Endometrial microvascular endothelial cells (primary cell): ENCODE results near the gene VASH1. TPM values are rescaled to one million over a fixed set of nuclear protein-coding genes. Genes with fewer than 3 reads are reported as not detected.

Source experiments
- in situ Hi-C: cut with HindIII; loops from 2 replicates; pipeline ENCODE4 v1.10.0; 2017; ENCODE audit warnings: low sequenced_read_pairs, low pct_unique_long_range_greater_than_20kb; ENCODE audit errors: inconsistent ontology term
- total RNA-seq: library from RNA; depleted of rRNA; stranded (reverse); fragments of >200 nt; gene quantifications from one replicate; pipeline ENCODE4 v1.2.3, GENCODE V29; 2015; ENCODE audit errors: inconsistent ontology term

The VASH1 gene
- total RNA-seq, 1 donor from 2014 or later = 8.9 TPM

DNA sequence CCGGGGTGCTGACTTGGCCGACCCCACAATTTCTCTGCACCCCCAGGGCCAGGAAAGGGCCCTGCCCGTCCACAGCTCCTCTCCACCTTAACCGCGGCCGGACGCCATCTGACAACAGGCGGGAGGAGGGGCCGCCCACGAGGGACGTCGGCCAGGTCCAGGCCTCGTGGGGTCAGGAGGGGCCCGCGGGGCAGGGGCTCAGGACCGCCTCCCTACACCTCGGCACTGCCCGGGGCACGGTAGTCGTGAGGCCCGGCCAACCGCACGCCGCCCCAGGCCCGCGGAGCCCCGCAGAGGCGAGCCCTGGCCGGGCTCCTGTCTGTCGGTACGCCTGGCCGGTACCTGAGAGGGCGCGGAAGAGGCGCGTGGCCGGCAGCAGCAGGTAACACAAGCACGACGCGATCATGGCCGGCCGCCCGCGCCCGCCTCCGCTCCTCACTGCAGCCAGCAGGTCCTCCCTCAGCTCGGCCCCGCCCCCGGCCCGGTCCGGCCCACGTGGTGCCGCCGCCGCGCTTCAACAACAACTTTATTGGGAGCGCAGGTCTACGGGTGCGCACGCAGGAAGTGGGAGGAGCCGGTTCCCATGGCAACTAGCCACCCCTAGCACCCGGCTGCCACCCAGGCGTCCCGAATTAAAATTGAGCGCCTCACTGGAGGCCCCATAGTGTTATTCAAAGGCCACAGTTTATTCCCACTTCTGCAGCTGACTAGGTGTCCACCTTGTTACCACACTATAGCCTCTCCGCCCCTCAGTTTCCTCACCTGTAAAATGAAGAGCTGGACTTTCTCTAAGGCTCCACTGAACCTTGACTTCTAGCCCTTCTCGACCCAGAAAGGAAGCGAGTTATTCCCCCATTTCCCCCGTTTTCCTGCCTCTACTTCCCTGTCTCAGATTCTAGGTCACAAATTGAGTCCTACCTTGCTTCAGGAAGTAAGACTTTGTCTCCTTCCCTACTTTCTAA, 51.4 kb downstream of the VASH1 start, which contains the start of gene ANGEL1:
Gene ANGEL1 (minus strand): TSS at position 461 of the 962 bp plus-strand sequence. CDS start 55 bp downstream, at position 406.
- in situ Hi-C loops = no loop called here

DNA sequence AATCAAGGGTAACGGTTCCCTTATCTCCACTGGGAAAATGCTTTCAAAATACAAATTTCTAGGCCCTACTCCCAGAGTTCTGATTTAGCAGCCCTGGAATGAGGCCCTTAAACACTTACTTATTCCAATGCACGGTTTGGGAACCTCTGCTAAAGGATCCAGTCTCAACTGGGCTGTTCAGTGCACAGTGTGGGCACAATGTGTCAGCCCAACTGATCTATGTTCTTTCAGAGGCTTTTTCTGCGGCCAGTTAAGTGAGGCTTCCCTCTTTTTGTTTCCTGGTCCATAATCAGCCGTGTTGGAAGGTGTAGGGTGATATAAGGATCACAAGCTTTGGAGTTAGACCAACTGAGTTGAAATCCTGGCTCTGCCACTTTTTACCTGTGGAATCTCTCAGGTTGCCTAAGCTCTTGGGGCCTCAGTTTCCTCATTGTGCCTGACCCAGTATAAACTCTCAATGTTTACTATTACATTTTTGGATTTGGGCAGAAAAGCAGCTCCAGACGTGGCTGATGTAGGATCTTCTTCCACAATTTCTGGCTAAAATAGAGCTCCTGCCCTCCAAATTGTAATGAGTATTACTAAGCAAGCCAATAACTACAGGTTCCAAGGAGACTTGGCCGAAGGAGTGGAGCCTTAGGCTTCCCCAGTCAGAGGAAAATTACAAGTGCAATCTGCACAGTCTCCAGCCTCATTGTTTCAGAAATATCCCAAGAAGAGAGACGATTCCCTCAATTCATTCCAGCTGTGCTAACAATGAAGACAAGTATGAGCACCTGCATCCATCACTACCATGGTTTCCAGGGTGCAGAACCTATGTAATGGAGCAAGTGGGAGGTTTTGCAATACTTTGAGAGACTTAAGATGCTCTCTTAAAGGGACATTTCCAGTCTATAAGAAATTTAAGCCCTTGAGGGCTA, 53.7 kb downstream of the VASH1 start:
- in situ Hi-C loops = no loop called here

DNA sequence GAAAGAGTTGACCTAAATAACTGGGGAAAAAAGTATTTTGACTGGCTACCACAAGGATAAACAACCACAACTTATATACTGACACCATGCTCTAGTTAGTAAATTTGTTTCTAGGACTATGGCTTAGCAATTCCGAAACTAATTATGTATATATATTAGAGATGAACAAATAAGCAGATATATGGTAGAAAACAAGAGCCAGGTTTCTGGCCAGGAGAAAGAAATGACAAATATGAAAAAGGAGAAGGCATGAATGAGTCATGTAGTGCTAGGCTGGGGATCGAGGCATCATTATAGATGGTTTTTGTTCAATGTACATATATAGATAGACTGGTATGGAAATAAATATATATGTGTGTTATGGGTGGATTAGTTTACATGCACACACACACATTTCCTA, 59.4 kb downstream of the VASH1 start:
- in situ Hi-C loops = no loop called here

DNA sequence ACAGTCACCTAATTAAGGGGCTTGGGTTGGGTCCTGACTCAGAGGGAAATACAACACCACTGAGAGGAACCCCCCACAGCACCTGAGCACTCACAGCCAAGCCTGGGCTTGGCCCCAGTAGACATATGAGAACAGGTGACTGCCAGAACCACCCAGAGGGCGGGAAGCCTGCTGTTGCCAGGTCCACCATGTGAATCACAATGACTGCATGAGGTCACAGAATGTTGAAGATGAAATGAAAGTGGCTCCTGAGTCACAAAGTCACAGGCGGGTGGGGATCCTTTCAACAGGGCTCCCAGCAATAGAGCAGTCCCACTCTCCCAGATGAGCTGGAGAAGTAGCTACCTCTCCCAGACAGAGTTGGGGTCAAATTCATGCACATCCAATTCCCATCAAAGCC, 64.9 kb downstream of the VASH1 start, which contains the start of gene LRRC74A:
Gene LRRC74A (plus strand): TSS at position 287 of the 400 bp plus-strand sequence. CDS start 290 bp downstream, outside the sequence.
- in situ Hi-C loops = no loop called here

DNA sequence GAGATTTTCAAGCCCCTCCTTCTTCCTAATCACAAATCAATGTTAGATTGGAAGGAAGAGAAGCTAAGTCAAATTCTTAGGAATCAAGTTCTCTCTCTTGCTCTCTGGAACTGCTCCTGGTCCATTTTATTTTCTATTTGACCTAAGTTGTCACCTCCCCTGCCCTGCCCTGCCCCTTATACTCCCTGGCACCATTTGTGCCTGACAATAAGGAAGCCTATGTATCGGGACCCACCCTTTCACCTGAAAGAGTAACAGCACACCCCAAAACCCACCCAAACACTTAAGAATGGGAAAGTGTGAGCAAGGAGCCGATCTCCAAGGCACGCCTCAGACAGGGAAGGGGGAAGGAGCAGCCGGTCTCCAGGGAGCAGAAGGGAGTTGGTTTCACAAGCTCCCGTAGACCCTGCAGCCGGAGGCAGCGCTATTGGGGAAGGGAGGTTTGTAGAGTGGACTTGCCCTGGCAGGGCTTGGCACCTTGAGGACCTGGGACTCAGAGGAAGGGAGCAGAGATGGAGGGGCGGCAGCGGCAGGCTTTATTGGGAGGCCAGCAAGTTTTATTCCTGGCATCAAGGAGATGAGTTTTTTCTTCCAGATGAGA, 66.5 kb downstream of the VASH1 start:
- in situ Hi-C loops = no loop called here

DNA sequence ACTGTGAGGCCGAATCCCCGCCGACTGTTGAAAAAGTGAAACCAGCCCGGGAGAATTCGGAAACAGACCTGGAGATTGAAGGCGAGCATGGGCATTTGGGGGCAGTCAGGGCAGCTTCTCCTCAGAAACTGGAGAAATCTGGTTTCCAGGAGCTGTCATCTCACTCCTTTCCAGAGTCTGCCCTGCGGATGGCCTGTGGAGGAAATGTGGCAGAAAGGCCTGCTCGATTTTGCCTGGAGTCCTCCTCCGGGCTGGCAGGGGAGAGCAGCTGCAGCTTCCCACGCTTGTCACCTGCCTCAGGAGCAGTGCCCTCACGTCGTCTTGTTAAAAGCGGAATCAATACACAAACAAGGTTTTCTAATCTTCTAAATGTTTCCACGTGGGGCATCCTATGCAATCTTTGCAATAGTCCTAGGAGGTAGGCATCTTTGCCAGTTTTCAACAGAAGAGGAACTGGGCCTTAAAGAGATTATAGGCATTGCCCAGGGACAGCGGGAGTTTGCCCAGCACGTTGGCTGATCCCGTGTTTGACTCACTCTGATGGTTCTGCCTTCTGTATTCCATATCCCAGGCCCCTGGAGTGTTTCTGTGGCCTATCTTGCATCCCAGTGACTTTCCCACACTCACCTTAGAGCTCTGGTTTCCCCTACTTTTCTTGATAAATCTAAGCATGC, 67.2 kb downstream of the VASH1 start:
- in situ Hi-C loops = no loop called here

DNA sequence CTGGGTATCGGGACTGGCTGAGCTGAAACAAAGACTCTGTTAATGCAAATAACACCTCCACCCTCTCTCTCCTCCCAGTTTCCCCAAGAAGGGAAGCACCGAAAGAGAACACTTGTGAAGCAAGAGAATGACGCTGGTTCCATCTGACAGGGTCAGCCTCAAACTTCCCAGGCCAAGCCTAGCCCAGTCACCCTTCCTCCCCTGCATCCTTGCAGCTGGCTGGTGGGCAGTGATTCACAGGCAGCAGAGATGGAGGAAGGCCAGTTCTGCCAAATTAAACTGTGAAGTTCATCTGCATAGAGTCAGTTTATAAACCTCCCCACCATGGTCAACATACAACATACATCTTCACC, 67.7 kb downstream of the VASH1 start:
- in situ Hi-C loops = no loop called here

DNA sequence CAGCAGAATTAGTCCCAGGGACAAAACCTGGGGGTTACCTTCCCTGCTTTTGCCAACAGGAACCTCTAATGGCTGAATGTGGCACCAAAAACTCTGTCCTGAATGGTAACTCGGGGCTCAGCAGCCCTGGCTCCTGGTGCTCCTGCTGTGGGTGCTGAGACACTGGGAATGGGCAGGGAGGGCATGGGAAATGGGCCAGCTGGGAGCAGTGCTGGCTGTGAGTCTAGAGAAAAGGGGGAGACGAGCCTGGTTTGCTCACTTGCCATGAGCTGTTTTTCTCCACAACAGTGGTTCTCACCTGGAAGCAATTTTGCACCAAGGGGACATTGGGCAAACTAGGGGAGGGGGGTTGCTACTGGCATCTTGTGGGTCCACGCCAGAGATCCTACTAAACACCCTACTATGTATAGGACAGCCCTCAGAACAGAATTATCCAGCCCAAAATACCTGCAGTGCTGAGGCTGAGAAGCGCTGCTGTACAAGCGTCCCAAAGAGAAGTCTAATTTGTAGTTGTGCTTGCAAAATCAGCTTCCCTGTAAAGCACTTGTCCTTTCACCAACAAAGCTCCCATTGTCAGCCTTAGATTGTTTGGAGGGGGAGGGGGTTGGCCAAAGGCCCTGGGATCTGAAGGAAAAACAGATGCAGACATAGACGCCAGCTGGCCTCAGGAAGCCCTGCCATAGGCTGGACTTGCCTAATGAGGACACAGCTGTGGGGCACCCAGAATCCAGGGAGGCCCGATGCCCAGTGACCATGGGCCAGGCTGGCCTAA, 68.6 kb downstream of the VASH1 start:
- in situ Hi-C loops = no loop called here

DNA sequence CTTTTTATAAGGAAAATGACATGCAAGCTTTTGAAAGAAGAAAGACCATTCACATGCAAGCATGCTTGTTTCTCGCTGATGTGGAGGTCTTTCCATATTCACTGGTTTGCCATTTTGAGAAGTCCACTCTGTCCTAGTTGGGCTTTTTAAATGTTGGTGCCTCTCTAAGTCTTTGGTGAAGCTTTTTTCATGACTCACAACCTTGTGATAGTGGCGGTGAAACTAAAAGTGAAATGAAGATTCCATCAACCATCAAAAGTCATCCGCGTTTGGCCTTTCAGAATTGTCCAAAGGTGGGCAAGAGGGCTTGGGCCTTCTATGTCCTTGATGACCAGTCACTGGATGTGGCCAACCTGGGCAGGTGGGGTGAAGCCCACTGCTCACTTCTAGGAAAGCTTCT, 69.3 kb downstream of the VASH1 start:
- in situ Hi-C loops = no loop called here

DNA sequence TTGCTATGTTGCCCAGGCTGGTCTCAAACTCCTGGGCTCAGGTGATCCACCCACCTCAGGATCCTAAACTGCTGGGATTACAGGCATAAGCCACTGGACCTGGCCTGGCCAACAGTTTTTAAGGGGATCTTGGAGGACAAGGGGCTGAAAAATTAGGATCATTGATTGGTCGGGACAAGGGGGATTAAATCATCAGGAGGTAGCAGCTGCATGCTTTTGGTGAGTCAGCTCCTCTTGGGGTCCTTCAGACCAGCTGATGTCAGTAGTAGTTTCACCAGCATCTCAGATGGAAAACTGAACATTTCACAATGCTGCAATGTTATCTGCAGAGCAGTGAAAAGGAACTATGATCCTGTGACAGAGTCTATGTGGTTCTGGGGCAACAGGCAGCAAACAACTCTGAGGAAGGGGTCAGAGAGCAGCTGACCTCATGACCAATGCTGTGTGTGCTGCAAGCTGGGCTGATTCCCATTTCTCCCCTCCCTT, 71.3 kb downstream of the VASH1 start:
- in situ Hi-C loops = no loop called here

Other genes with a start within 250 kb of the VASH1 start
- 10.2 TPM for gene ANGEL1, start 51.4 kb downstream of the VASH1 start, total RNA-seq
- gene LRRC74A, start 64.9 kb downstream of the VASH1 start, total RNA-seq = not detected